ENCODE data around the gene TMEM130.
A peak's percentile ranks its signal among the peaks of the same experiment; 100 is the strongest.

The TMEM130 gene, protein sequence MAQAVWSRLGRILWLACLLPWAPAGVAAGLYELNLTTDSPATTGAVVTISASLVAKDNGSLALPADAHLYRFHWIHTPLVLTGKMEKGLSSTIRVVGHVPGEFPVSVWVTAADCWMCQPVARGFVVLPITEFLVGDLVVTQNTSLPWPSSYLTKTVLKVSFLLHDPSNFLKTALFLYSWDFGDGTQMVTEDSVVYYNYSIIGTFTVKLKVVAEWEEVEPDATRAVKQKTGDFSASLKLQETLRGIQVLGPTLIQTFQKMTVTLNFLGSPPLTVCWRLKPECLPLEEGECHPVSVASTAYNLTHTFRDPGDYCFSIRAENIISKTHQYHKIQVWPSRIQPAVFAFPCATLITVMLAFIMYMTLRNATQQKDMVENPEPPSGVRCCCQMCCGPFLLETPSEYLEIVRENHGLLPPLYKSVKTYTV

DNA sequence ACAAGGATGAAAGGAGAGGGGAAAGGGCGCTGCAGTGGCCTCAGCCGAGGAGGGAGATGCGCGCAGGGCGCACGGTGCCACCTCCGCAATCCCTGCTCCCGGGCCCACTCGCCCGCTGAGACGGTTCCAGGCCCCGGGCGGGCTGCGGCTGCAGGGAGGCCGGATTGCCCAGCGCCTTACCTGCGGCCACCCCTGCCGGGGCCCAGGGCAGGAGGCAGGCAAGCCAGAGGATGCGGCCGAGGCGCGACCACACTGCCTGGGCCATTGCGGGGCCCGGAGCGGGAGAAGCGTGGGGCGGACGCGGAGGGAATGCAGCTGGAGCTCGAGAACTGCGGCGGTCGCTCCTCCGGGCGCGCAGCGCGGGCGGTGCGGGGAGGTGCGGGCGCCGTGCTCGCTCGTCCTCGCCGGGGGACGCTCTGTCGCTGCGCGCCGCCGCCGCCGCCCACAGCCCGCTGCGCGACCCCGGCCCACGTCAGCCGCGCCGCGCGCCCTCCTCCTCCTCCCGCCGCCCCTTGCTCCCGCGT is at the start of gene TMEM130:
TMEM130 (minus strand) TSS at position 418 of the 524 bp plus-strand sequence; CDS start at position 265, 153 bp downstream.
- peak in 1 of 2 experiments; percentile 26 for DNase-seq

DNA sequence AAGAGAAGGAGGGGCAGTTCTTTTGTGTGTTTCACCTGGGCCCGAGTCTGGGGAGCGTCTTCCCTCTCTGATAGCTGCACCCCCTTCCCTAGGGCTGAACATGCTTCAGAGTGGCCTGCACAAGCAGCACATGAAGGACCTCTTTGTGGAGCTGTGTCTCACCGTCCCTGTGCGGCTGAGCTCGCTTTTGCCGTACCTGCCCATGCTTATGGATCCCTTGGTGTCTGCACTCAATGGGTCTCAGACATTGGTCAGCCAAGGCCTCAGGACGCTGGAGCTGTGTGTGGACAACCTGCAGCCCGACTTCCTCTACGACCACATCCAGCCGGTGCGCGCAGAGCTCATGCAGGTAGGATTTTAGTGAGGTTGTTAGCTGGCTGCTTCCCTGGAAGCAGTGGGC is 47.5 kb upstream of the TMEM130 start:
- DNase-seq = no peak

DNA sequence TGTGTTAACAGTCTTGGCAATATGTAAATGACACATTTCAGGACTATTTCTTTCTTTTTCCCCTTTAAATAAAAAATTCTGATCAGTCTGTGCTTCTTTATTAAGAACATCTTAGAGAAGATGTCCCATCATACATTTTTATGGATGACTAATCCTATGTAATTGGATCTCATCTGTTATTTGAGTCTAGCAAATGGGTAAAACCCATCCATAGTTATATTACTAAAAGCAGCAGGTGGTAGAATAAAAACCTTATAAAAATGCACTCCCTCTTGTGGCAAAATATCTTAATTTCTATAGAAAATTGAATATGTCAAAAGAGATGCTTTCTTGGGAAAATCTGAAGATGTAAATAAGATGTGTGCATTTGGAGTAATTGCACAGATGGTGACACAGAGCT is 43.8 kb upstream of the TMEM130 start:
- peak in 1 of 2 experiments; percentile 11 for DNase-seq

DNA sequence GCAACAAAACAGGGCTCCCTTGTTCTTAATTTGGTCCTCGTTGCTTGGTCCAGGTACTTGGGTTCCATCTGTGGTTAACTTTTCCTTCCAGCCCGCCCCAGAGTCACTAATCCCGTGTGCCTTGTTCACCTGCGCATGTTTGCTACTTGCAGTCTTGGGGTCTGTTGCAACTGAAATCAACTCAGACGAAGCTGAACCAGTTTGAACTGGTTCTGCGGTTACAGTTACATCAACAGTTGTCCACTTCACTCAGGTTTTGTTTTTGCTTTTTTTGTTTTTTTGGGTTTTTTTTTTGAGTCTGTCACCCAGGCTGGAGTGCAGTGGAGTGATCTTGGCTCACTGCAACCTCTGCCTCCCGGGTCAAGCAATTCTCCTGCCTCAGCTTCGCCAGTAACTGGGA is 43.2 kb upstream of the TMEM130 start:
- no peak for DNase-seq

DNA sequence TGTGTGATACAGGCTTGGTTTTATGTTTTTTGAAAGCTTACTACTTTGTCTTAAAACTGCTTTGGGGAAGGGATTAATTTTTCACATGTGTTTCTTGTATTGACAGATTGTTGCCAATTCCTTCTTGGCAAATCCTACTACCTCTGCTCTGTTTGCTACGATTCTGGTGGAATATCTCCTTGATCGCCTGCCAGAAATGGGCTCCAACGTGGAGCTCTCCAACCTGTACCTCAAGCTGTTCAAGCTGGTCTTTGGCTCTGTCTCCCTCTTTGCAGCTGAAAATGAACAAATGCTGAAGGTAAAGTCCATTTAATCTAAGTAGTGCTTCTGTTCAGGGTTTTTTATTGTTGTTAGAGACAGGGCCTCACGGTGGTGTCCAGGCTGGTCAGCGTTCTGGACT is 42.1 kb upstream of the TMEM130 start:
- no peak for DNase-seq

DNA sequence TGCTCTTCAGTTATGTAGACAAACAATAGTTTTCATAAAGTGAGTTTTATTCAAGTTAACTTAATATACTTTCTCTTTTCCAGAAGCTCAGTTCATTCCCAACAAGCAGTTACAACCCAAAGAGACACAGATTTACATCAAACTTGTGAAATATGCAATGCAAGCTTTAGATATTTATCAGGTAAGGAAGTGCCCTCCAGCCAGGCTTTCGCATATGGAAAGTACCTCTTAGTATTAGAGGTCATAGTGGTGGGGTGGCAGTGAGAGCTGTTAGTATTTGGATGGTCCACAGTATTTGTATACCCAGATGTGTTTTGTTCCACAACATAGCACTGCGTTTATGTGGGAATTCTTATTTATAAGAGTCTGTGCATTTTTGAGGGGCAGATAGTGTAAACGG is 40.6 kb upstream of the TMEM130 start:
- DNase-seq = no peak

DNA sequence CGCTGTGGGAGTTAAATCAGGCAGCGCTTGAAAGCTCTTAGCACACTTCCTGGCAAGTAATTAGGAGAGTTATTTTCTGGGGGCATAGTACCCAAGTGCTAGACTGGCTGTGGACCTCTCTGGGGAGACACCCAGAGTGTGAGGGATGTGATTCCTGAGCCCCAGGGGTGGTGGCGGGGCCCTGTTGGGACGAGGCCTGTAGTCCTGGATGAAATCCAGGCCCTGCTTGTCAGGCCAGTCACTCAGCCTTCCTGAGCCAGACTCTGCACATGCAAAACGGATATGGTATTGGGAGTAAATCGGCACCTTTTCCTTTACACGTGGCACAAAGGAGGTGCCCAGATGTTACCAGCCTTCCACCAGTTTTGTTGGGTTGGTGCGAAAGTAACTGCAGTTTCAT is 39.7 kb upstream of the TMEM130 start:
- DNase-seq = no peak

DNA sequence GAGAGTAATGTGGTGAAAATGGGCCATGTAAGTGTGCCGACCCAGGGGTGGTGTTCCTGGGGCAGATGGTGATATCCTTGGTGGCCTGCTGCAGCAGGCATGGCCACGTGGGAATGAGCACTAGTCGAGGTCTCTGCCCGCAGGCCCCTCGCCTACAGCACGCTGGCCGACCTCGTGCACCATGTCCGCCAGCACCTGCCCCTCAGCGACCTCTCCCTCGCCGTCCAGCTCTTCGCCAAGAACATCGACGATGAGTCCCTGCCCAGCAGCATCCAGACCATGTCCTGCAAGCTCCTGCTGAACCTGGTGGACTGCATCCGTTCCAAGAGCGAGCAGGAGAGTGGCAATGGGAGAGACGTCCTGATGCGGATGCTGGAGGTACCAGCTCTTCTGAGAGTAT is 38.8 kb upstream of the TMEM130 start:
- no peak for DNase-seq

DNA sequence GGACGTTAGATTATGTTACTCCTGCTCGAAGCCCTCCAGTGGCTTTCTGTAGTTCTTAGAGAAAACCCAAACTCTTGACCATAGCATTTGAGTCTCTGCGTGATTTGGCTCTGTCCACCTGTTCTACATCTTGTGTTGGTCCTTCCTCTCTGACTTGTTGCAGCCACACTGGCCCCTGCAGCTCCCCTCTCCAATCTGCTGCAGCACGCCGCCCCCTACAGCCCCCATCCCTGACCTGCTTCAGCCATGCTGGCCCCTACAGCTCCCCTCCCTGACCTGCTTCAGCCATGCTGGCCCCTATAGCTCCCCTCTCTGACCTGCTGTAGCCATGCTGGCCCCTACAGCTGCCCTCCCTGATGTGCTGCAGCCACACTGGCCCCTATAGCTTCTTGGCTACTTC is 37.8 kb upstream of the TMEM130 start:
- DNase-seq = no peak

DNA sequence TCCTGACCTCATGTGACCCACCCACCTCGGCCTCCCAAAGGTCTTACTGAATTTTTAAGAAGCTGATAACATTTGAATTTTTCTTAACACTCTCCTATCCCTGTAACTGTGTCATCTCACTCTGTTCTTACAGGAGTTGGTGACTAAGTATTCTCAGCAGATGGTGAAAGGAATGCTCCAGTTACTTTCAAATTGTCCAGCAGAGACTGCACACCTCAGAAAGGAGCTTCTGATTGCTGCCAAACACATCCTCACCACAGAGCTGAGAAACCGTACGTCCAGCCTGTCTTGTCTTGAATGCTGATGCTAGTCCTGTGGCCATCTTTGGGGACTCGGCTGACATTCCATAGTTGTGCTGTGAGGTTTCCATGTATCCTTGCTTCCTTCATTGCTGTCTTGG is 33.4 kb upstream of the TMEM130 start:
- no peak for DNase-seq

DNA sequence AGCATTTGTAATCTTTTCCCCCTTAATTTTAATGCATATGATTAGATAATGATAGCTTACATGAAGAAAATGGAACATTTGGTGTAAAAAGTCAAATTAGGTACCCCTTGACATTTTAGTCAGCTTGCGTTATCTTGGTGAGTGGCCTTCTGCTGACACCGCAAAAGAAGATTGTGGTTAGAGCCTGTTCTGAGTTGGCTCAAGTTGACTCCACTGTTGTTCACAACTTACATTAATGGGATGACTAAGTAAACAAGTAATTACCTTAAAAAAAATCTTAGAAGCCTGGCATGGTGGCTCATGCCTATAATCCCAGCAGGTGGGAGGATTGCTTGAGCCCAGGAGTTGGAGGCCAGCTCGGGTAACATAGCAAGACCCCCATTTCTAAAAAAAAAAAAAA is 32.7 kb upstream of the TMEM130 start:
- DNase-seq = no peak

DNA sequence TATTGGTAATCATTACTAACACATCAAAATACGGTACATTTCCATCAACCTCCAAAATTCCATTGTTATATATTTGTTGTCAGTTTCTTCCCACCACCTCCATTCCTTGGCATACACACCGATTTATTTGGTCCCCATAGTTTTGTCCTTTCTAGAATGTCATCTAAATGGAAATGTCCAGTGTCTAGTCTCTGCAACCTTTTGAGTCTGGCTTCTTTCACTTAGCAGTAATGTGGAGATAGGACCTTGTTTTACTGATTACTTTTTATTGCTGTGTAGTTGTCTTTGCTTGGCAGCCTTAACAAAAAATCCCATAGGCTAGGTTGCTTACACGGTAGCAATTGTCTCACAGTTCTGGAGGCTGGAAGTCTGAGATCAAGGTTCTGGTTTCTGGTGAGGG is 31.0 kb upstream of the TMEM130 start:
- DNase-seq = no peak

DNA sequence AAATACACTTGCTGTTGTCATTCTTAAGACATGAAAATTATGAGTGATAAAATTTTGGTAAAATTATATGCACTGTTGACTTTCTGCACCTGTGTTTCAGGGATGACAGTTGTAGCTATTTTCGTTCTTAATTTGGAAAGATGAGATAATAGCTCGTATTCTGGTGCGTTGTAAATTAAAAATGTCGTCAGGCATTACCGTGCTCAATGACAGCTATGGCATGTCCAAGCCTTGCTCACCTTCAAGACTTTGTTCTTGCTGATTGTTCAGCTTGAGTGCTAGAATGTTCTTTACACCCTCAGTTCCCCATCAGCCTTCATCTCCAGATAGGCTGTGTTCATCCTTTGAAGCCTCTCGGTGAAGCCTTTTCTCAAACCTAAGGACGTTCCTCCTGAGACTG is 30.0 kb upstream of the TMEM130 start:
- no peak for DNase-seq

DNA sequence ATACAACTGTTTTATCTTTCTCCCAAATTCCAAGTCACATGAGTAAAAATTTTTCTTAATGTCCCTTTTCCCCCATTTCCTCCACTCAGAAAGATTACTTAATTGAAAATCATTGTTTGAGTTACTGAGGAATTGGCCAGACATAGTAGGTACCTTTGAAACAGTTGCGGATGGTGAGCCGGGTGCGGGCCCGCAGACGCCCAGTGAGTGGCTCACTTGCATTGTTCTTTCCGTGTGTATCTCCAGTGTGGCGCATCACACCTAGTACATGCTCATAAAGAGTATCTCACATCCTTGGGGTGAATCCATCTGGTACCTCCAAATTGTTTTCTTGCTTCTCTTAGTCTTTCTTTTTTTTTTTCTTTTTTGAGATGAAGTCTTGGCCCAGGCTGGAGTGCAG is 22.8 kb upstream of the TMEM130 start:
- DNase-seq = no peak

DNA sequence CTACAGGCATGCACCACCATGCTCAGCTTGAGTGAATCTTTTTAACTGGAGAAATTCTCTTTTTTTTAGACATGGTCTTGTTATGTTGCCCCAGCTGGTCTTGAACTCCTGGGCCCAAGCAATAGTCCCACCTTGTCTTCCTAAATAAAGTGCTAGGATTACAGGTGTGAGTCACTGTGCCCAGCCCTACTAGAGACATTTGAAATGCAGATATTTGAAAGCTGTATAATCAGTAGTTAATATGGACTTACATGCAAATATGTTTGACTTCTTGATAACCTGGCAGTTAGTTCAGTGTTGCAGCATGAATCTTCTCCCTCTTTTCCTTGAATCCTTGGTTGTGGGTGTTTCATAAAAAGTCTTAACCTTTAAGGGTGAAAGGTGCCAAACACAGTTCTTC is 17.2 kb upstream of the TMEM130 start:
- DNase-seq = no peak

DNA sequence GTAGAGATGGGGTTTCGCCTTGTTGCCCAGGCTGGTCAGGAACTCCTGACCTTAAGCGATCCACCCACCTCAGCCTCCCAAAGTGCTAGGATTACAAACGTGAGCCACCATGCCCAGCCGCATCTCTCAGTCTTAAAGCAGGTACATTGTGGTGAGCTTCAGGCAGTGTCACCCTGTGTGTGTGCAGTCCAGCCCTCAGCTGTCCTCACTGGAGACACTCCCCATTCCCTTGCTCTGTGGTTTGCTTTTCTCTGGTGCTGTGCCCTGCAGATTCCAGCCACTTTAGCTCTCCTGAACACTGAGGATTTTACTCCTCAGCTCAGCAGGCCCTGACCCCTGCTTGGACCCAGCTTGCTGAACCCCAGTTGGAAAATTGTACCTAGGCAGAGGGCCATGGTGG is 14.6 kb upstream of the TMEM130 start:
- no peak for DNase-seq

DNA sequence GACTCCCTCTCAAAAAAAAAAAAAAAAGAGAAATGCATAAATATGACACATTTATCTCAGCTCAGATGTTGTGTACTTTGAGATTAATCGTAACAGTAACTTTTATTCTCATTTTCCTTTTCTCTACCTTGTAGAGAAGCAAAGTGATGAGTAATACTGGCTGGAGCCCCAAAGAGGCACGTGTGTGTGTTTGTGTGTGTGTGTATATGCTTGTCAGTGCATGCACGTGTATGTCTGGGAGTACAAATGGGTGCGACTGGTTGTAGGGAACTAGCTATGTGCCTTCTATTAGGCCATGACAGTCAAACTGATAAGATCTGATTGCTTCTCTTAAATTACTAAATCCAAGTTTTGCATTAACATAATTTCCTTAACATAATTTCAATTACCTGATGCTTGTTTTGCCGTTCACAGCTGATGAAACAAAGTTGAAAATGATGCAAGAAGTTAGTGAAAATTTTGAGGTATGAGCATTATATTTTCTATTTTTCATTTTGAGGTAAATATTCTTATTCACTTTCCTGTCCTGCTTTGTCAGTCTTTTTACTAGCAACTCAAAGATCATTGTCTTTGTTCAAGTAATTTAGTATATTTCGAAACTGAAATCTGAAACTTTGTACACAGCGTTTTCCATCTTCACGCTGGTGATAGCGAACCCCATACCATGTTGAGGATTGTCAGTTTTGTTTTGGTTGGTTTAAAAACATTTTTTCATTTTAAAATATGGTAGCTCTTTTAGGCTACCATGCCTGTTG is 11.9 kb upstream of the TMEM130 start:
- no peak for DNase-seq

DNA sequence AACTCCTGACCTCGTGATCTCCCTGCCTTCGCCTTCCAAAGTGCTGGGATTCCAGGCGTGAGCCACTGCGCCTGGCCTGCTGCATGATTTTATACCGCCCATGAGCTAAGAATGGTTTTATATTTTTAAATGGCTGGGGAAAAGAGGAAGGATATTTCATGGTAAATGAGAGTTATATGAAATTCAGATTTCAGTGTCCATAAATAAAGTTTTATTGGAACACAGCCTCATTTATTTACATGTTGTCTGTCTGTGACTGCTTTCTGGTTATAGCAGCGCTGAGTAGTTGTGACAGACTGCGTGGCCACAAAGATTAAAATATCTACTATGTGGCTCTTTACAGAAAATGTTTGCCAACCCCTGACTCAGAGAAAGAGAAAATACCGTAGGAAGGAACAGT is 10.7 kb upstream of the TMEM130 start:
- DNase-seq = no peak

DNA sequence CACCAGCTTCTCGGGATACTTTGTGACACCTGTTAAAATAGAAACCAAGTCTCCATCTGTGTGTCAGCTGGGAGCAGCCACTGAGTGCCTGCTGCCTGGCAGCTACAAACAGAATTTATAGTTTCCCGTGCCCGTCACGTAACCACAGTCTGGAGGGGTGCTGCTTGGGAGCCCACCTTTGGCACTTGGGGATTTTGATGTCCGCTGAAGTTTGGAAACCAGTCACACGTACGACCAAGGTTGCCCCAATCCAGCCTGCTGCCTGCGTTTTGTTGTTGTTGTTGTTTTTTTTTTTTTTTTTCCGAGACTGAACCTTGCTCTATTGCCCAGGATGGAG is 10.1 kb upstream of the TMEM130 start:
- no peak for DNase-seq

DNA sequence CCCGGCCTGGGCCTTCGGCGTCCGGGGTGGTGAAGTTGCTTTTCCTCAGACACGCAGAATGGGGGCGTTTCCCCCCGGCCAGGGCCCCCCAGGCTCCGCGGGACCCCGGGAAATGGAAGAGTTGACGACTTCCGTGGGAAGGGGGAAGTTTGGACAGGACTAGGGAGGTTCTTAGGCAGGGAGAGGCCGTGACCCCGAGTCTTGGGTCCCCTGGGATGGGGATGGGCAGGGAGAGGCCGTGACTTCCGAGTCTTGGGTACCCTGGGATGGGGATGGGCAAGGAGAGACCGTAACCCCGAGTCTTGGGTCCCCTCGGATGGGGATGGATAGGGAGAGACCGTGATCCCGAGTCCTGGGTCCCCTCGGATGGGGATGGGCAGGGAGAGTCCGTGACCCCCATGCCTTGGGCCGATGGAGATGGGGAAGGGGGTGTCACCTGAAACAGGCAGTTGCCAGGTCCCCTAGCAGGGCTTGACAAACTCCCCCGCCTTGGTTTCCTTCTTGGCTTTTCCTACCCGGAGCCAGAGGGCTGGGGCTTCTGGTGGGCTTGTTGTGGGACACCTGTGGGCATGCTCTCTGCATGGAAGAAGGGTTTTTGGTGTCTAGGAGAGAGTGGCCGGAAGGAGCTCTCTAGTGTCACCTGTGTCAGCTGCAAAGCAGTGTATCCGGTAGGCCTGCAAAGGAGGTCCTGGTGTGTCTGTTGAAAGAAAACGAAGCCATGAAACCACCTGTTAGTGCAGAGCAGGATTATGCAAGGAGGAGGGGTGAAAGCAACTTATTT is 9.6 kb upstream of the TMEM130 start:
- DNase-seq = peak; percentile 15 to 67

DNA sequence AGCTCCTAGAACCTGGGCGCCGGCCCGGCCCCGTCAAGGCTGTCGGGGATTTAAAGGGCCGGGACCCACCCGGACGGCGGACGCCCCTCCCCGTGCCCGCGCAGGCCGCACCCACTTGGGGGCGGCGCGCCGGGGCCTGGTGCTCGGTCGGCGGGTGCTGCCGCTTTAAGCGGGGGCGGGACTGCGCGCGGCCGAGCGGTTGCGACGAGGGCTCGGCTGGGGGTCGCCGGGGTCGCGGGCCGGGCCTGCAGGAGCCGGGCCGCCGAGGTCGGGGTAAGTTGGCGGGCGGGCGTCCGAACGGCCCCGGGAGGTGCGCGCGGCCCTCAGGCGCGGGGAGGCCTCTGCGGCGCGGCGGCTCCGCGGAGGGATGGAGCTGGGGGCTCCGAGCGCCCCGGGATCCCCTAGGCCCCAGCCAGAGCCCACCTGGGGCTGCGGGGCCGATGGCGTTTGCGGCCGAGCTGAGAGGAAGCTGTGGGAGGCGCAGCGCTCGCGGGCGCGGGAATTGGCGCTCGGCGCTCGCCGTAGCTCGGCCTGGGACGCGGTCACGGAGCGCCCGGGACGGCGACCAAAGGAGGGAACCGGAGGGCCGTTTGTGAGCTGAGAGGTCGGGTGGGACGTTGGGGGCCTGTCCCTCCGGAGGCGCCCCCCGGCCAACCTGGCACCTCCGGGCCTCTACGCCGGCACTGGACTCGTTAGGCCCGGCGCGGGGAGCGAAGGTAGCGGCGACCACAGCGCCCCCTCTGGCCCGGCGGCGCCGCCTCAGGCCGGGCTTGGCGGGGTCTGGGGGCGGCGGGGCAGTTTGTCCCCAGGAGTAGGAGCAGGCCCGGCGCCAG is 8.8 kb upstream of the TMEM130 start, which contains the start of gene TRRAP:
TRRAP (plus strand) TSS at position 168 of the 833 bp plus-strand sequence. CDS start 2,619 bp downstream, outside the sequence.
- peak; percentile 24 to 61 for DNase-seq

DNA sequence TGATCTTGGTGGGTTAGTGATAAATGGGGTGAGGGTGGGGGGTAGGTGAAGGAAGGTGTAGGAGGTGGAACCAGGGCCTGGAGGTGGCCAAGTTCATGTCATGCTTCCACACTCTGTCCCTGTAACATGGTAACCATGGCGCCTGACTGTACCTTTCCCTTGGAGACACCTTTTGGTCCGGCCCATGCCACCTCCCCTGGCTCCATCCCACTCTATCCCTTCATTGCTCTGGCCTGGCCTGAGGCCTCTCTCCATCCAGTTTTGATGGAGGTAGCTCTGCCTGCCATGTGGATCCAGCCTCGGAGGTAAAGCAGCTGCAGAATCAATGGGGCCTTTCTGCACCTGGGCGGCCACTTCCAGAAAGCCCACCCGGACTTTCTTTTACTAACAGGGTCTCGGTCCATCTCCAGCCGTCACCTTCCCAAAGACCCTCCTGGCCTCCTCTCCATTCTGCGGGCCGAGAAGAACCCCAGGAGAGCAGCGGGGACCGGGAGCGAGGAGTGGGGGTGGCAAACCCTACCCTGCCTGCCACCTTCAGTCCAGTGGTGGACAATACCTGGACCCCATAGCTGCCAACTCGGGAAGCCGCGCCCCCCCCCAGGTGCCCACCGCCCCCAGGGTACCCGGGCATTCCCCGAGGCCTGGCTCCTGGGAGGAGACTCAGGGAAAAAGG is 8.0 kb upstream of the TMEM130 start:
- DNase-seq = no peak

Measured in NCI-H524 (cell line).